PC-9 (cell line): ENCODE measurements around the gene IRF8. TPM values are rescaled to one million over a fixed set of nuclear protein-coding genes. Genes with fewer than 3 reads are reported as not detected.
"Not testable (repeated sequence)": the region's sequence is repeated elsewhere in the genome, so short reads cannot be mapped to it uniquely, and the experiment has no call there.

Experiments used
- BruUV-seq: library from RNA; stranded (reverse); fragments of 400-500 nt; replicated peaks from 2 replicates; lab custom pipeline; 2021; lab: Mats Ljungman, UMichigan
- CTCF ChIA-PET: fragments of 300-600 bp; sonication (Branson Sonifier 250); formaldehyde crosslinking; loops from one replicate; lab custom pipeline; 2022; ENCODE audit warnings: antibody characterized with exemption; lab: Charles Lee
- POLR2A ChIA-PET: fragments of 300-600 bp; sonication (Branson Sonifier 250); formaldehyde crosslinking; loops from one replicate; lab custom pipeline; 2022; ENCODE audit warnings: antibody characterized with exemption; ENCODE audit not compliant: unreplicated experiment; lab: Charles Lee
- DNase-seq, 2 experiments: peaks; one replicate each; pipeline versions ENCODE4 v3.0.0 to v3.0.0-alpha.2; 2015 to 2022; ENCODE audit warnings: mixed read lengths in 1 of 2
- H2AFZ ChIP-seq: fragments of 200-600 bp; sonication (generic); 2 replicates; pipeline ENCODE4 v1.8.1; 2017; ENCODE audit warnings: antibody characterized with exemption
- H3F3A ChIP-seq: fragments of 200-600 bp; sonication (generic); 2 replicates; pipeline ENCODE4 v1.8.1; 2017; ENCODE audit warnings: antibody characterized with exemption, mild to moderate bottlenecking, low read depth; ENCODE audit not compliant: insufficient read depth
- H3K27ac ChIP-seq: fragments of 200-600 bp; sonication (generic); 2 replicates; pipeline ENCODE4 v1.6.1; 2016; ENCODE audit warnings: mixed run types
- H3K27me3 ChIP-seq: fragments of 200-600 bp; sonication (generic); 2 replicates; pipeline ENCODE4 v1.6.1; 2016; ENCODE audit warnings: low read depth, mixed run types; ENCODE audit not compliant: insufficient read depth
- H3K36me3 ChIP-seq: fragments of 200-600 bp; sonication (generic); 2 replicates; pipeline ENCODE4 v1.6.1; 2016; ENCODE audit warnings: low read depth, mixed run types
- H3K4me1 ChIP-seq: fragments of 200-600 bp; sonication (generic); replicated peaks from 2 replicates; pipeline ENCODE4 v1.6.1; 2016; ENCODE audit warnings: mixed run types; ENCODE audit not compliant: insufficient read depth
- H3K4me2 ChIP-seq: fragments of 200-600 bp; sonication (generic); 2 replicates; pipeline ENCODE4 v1.6.1; 2017; ENCODE audit warnings: mixed run types
- H3K4me3 ChIP-seq: fragments of 200-600 bp; sonication (generic); 2 replicates; pipeline ENCODE4 v1.6.1; 2016; ENCODE audit warnings: mixed run types
- H3K79me2 ChIP-seq: fragments of 200-600 bp; sonication (generic); 2 replicates; pipeline ENCODE4 v1.6.1; 2017; ENCODE audit warnings: low read depth, mixed run types
- H3K9me2 ChIP-seq: fragments of 200-600 bp; sonication (generic); 2 replicates; pipeline ENCODE4 v1.8.1; 2017; ENCODE audit warnings: mild to moderate bottlenecking; ENCODE audit not compliant: insufficient read depth
- H3K9me3 ChIP-seq: fragments of 200-600 bp; sonication (generic); 2 replicates; pipeline ENCODE4 v1.8.1; 2016; ENCODE audit warnings: low read depth; ENCODE audit not compliant: insufficient read depth
- H4K20me1 ChIP-seq: fragments of 200-600 bp; sonication (generic); 2 replicates; pipeline ENCODE4 v1.8.1; 2017; ENCODE audit not compliant: insufficient read depth
- CTCF ChIP-seq: fragments of 200-600 bp; sonication (generic); conservative IDR thresholded peaks from 2 replicates; pipeline ENCODE4 v1.6.1; 2017; ENCODE audit warnings: mixed run types, antibody characterized with exemption, mild to moderate bottlenecking, moderate library complexity
- EZH2 ChIP-seq: fragments of 200-600 bp; sonication (generic); IDR thresholded peaks from 2 replicates; pipeline ENCODE4 v1.8.0; 2017; ENCODE audit warnings: antibody characterized with exemption, low read depth
- intact Hi-C: fragments of 100-400 bp; cut with micrococcal nuclease; formaldehyde crosslinking; loops from one replicate; pipeline ENCODE4 v1.10.0; 2022; ENCODE audit not compliant: unreplicated experiment
- total RNA-seq: library from RNA; stranded (reverse); gene quantifications from 2 replicates; pipeline ENCODE4 v1.2.3, GENCODE V29; 2021

IRF8 gene
- total RNA-seq, 1 experiment from 2014 or later = not detected

- H3K4me3 ChIP-seq = no peak overlapping the region
- BruUV-seq = no TSS peak
- no peak for DNase-seq
- ChIA-PET CTCF (no interaction called here), POLR2A (no interaction called here)
- intact Hi-C loops = no loop called here
- no peak overlapping the region for H3K27ac ChIP-seq
- no peaks in the 10 kb centered on the region for H4K20me1 ChIP-seq
- no peak for TF ChIP-seq CTCF
- no peak for TF ChIP-seq EZH2
- H3K9me3 ChIP-seq = no peaks in the 10 kb centered on the region
- H3F3A ChIP-seq = no peaks in the 10 kb centered on the region
- H3K9me2 ChIP-seq = no peaks in the 10 kb centered on the region
- H3K27me3 ChIP-seq = peaks cover 98% of the 10 kb centered on the region
- H3K4me2 ChIP-seq = no peak overlapping the region
- no peak overlapping the region for H2AFZ ChIP-seq
- H3K4me1 ChIP-seq = no peaks in the 10 kb centered on the region
- H3K79me2 ChIP-seq = no peaks in the 10 kb centered on the region
- H3K36me3 ChIP-seq = no peaks in the 10 kb centered on the region
Measured at GRCh38 chr16:85856079-85856478, 42.9 kb upstream of the IRF8 start.

- H3F3A ChIP-seq = no peaks in the 10 kb centered on the region
- H3K4me3 ChIP-seq = no peak overlapping the region
- H3K9me2 ChIP-seq = no peaks in the 10 kb centered on the region
- H3K4me1 ChIP-seq = no peaks in the 10 kb centered on the region
- POLR2A ChIA-PET = no interaction called here
- no peak overlapping the region for H3K4me2 ChIP-seq
- DNase-seq = no peak
- CTCF ChIA-PET = no interaction called here
- no peaks in the 10 kb centered on the region for H3K36me3 ChIP-seq
- TF ChIP-seq EZH2 (no peak), CTCF (no peak)
- no peaks in the 10 kb centered on the region for H3K79me2 ChIP-seq
- H3K27ac ChIP-seq = no peak overlapping the region
- intact Hi-C loops = no loop called here
- no peak overlapping the region for H2AFZ ChIP-seq
- H3K9me3 ChIP-seq = no peaks in the 10 kb centered on the region
- no peaks in the 10 kb centered on the region for H4K20me1 ChIP-seq
- BruUV-seq = no TSS peak
- H3K27me3 ChIP-seq = peaks cover 98% of the 10 kb centered on the region
Measured at GRCh38 chr16:85856585-85856984, 42.4 kb upstream of the IRF8 start.

GRCh38 chr16:85857406-85857805, 41.6 kb upstream of the IRF8 start:
- no peaks in the 10 kb centered on the region for H3K9me3 ChIP-seq
- TF ChIP-seq EZH2 (no peak), CTCF (no peak)
- no peak for DNase-seq
- H3K4me3 ChIP-seq = no peak overlapping the region
- no peaks in the 10 kb centered on the region for H4K20me1 ChIP-seq
- no peaks in the 10 kb centered on the region for H3K36me3 ChIP-seq
- CTCF ChIA-PET = no interaction called here
- intact Hi-C loops = no loop called here
- H3K4me1 ChIP-seq = no peaks in the 10 kb centered on the region
- H3K9me2 ChIP-seq = no peaks in the 10 kb centered on the region
- no peaks in the 10 kb centered on the region for H3K79me2 ChIP-seq
- H3K4me2 ChIP-seq = no peak overlapping the region
- H3K27me3 ChIP-seq = peaks cover 96% of the 10 kb centered on the region
- no peaks in the 10 kb centered on the region for H3F3A ChIP-seq
- no peak overlapping the region for H3K27ac ChIP-seq
- no peak overlapping the region for H2AFZ ChIP-seq
- BruUV-seq = no TSS peak
- POLR2A ChIA-PET = no interaction called here

GRCh38 chr16:85858571-85858970, 40.4 kb upstream of the IRF8 start:
- H3K79me2 ChIP-seq, H2AFZ ChIP-seq, POLR2A ChIA-PET, H3K27ac ChIP-seq, intact Hi-C loops, BruUV-seq, H4K20me1 ChIP-seq, H3K9me3 ChIP-seq, H3K9me2 ChIP-seq, H3K4me1 ChIP-seq, H3K4me3 ChIP-seq, H3K4me2 ChIP-seq, CTCF ChIA-PET, H3F3A ChIP-seq, DNase-seq, H3K36me3 ChIP-seq: not testable (repeated sequence)
- H3K27me3 ChIP-seq = peaks cover 94% of the 10 kb centered on the region
